AG10803 (cell line): ENCODE results near the gene ARHGAP15.

ENCODE experiments used
- DNase-seq: peaks from one replicate; pipeline ENCODE4 v3.0.0; 2010; ENCODE audit warnings: low read depth
- H3K4me3 ChIP-seq: 2 replicates; pipeline ENCODE4 v1.5.1; 2011; ENCODE audit warnings: mild to moderate bottlenecking, low read length, control low read depth
- CTCF ChIP-seq: conservative IDR thresholded peaks from 2 replicates; pipeline ENCODE4 v1.5.1; 2011; ENCODE audit warnings: mild to moderate bottlenecking, low read length, control low read depth, inconsistent platforms

ARHGAP15 gene

GRCh38 chr2:143603846-143604565, 474.8 kb downstream of the ARHGAP15 start:
- TF ChIP-seq CTCF, result no peak
- H3K4me3 ChIP-seq, result no peak overlapping the region
- DNase-seq, result no peak

- H3K4me3 ChIP-seq, result no peak overlapping the region
- DNase-seq, result no peak
- TF ChIP-seq CTCF, result no peak
These were observed 475.3 kb downstream of the ARHGAP15 start for GRCh38 chr2:143604566-143604959.

- no peak overlapping the region for H3K4me3 ChIP-seq
- no peak for TF ChIP-seq CTCF
- peak; percentile 21 for DNase-seq
These were observed 478.2 kb downstream of the ARHGAP15 start for GRCh38 chr2:143607231-143608062.

GRCh38 chr2:143608063-143608423, 478.8 kb downstream of the ARHGAP15 start:
- TF ChIP-seq CTCF, result no peak
- DNase-seq, result no peak
- no peak overlapping the region for H3K4me3 ChIP-seq

- no peak for DNase-seq
- H3K4me3 ChIP-seq, result no peak overlapping the region
- TF ChIP-seq CTCF, result no peak
These were observed 479.5 kb downstream of the ARHGAP15 start for GRCh38 chr2:143608758-143609157.

GRCh38 chr2:143611336-143611735, 482.1 kb downstream of the ARHGAP15 start:
- no peak overlapping the region for H3K4me3 ChIP-seq
- DNase-seq, result no peak
- TF ChIP-seq CTCF, result no peak

GRCh38 chr2:143615562-143615961, 486.3 kb downstream of the ARHGAP15 start:
- DNase-seq, result no peak
- TF ChIP-seq CTCF, result no peak
- no peak overlapping the region for H3K4me3 ChIP-seq
